Measurements from ENCODE around the gene SLCO2B1. TPM values are rescaled to one million over a fixed set of nuclear protein-coding genes. Genes with fewer than 3 reads are reported as not detected.

The SLCO2B1 gene
- total RNA-seq, 2 donors from 2014 or later, result 1.1 to 1.9 TPM

GRCh38 chr11:75189911-75190310 lies 39.0 kb downstream of the SLCO2B1 start:
- Histone ChIP-seq H3K9ac (ENCODE audit: extremely low read depth, low read length, poor library complexity, severe bottlenecking) (no peak overlapping the region), H3K9me3 (ENCODE audit: control insufficient read depth, low read length) (no peaks in the 10 kb centered on the region), H3K36me3 (ENCODE audit: control insufficient read depth, insufficient read depth, low read length) (no peaks in the 10 kb centered on the region), H3K27ac (ENCODE audit: low read depth, low read length) (no peak overlapping the region), H3K27me3 (ENCODE audit: control insufficient read depth, insufficient read depth, low read length, poor library complexity, severe bottlenecking) (no peaks in the 10 kb centered on the region), H3K4me3 (ENCODE audit: low read length) (no peak overlapping the region), H3K4me1 (ENCODE audit: control insufficient read depth, insufficient read depth, low read length) (no peaks in the 10 kb centered on the region)
- Mint-ChIP-seq H3K27me3 (ENCODE audit: insufficient read depth) (peaks cover 3% of the 10 kb centered on the region), H3K9me3 (no peaks in the 10 kb centered on the region), H3K36me3 (ENCODE audit: low read depth) (no peaks in the 10 kb centered on the region), H3K4me1 (peaks cover 1% of the 10 kb centered on the region), H3K27ac (no peak overlapping the region), H3K4me3 (no peak overlapping the region)
- no peak for TF ChIP-seq CTCF (conservative IDR thresholded peaks at IDR 0.05)
- peak; percentile 26 for DNase-seq
- 94 to 96% methylated on average over 6 to 8 of the region's 8 CpGs for WGBS, 2 experiments (ENCODE audit: insufficient coverage in 1 of 2, insufficient read length in 1 of 2)

DNA sequence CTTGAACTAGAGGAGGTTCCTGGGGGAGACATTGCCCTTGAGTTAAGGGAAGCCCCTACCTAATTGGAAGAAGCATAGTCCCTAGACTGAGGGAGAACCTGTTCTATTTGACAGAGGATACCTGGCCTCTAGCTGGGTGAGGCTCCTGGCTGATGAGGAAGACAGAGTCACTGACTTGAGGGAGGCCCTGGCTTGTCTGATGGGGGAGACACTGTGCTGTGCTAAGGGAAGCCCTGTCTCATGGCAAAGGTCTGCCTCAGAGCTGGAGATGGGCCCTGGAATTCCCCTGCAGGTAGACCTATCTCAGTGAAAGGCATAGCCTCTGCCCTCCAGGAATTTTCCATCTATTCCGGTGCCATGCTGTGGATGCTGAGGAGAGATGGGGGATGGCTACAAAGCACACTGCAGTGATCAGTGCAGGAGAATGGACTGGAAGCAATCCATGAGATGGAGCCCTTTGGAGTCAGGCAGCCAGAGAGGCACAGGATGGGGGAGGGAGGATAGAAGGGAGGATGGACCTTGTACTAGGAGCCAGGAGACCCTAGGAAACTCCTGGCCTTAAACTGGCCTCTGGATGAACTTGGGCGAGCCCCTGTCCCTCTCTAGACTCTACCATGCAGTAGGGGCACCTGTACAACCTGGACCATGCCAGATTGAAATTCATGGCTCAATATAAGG lies 39.9 kb downstream of the SLCO2B1 start:
- H3K27ac ChIP-seq (ENCODE audit: low read depth, low read length), result no peak overlapping the region
- no peaks in the 10 kb centered on the region for H3K27me3 ChIP-seq (ENCODE audit: control insufficient read depth, insufficient read depth, low read length, poor library complexity, severe bottlenecking)
- no peaks in the 10 kb centered on the region for H3K4me1 ChIP-seq (ENCODE audit: control insufficient read depth, insufficient read depth, low read length)
- DNase-seq, result no peak
- Mint-ChIP-seq H3K36me3 (ENCODE audit: low read depth) (no peaks in the 10 kb centered on the region), H3K9me3 (no peaks in the 10 kb centered on the region), H3K27ac (no peak overlapping the region), H3K4me1 (no peaks in the 10 kb centered on the region), H3K4me3 (no peak overlapping the region), H3K27me3 (ENCODE audit: insufficient read depth) (peaks cover 3% of the 10 kb centered on the region)
- no peak overlapping the region for H3K9ac ChIP-seq (ENCODE audit: extremely low read depth, low read length, poor library complexity, severe bottlenecking)
- 84 to 92% methylated on average over 2 of the region's 2 CpGs for WGBS, 2 experiments (ENCODE audit: insufficient coverage in 1 of 2, insufficient read length in 1 of 2)
- TF ChIP-seq CTCF (conservative IDR thresholded peaks at IDR 0.05), result no peak
- no peaks in the 10 kb centered on the region for H3K9me3 ChIP-seq (ENCODE audit: control insufficient read depth, low read length)
- H3K36me3 ChIP-seq (ENCODE audit: control insufficient read depth, insufficient read depth, low read length), result no peaks in the 10 kb centered on the region
- no peak overlapping the region for H3K4me3 ChIP-seq (ENCODE audit: low read length)

DNA sequence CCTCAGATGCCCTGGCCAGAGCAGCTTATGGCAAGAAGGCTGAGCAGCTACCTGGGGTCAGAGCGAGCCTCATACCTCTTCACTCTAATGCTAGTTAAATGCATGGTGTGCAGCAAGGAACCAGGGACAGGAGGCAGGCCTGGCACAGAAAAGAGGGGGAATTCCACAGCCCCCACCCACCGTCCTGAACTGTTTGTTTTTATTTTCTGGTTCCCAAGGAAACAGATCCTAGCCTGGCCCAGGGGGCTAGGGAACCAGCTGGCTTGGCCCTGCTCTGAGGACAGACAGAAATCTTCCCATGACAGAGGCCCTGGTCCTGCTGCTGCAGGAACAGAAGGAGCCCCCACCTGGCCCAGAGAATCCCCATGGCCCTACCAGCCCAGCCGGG lies 40.4 kb downstream of the SLCO2B1 start:
- DNase-seq, result no peak
- Mint-ChIP-seq H3K27ac (no peak overlapping the region), H3K4me3 (no peak overlapping the region), H3K4me1 (no peaks in the 10 kb centered on the region), H3K36me3 (ENCODE audit: low read depth) (no peaks in the 10 kb centered on the region), H3K9me3 (no peaks in the 10 kb centered on the region), H3K27me3 (ENCODE audit: insufficient read depth) (peaks cover 3% of the 10 kb centered on the region)
- no peak overlapping the region for H3K27ac ChIP-seq (ENCODE audit: low read depth, low read length)
- 76% methylated on average over 3 of the region's 3 CpGs; no CpG with 5 or more reads in 1 of the 2 experiments for WGBS, 2 experiments (ENCODE audit: insufficient coverage in 1 of 2, insufficient read length in 1 of 2)
- no peak for TF ChIP-seq CTCF (conservative IDR thresholded peaks at IDR 0.05)
- no peaks in the 10 kb centered on the region for H3K4me1 ChIP-seq (ENCODE audit: control insufficient read depth, insufficient read depth, low read length)
- no peak overlapping the region for H3K9ac ChIP-seq (ENCODE audit: extremely low read depth, low read length, poor library complexity, severe bottlenecking)
- no peaks in the 10 kb centered on the region for H3K9me3 ChIP-seq (ENCODE audit: control insufficient read depth, low read length)
- H3K27me3 ChIP-seq (ENCODE audit: control insufficient read depth, insufficient read depth, low read length, poor library complexity, severe bottlenecking), result no peaks in the 10 kb centered on the region
- H3K36me3 ChIP-seq (ENCODE audit: control insufficient read depth, insufficient read depth, low read length), result no peaks in the 10 kb centered on the region
- H3K4me3 ChIP-seq (ENCODE audit: low read length), result no peak overlapping the region
